WTC11 (cell line): Measurements from ENCODE around the gene ATP13A1. TPM values are rescaled to one million over a fixed set of nuclear protein-coding genes. Genes with fewer than 3 reads are reported as not detected.

Experiments used
- ATAC-seq: fragments of 200-7000 bp; cut with Tn5 transposase; 2 replicates; pipeline ENCODE4 v1.10.0; 2021; ENCODE audit warnings: mild to moderate bottlenecking, moderate library complexity
- CTCF ChIA-PET: fragments of 300-600 bp; sonication (Branson Sonifier 250); formaldehyde crosslinking; loops from one replicate; lab custom pipeline; 2021; ENCODE audit warnings: antibody characterized with exemption; lab: Charles Lee
- POLR2A ChIA-PET: fragments of 350-600 bp; sonication (Branson Sonifier 250); formaldehyde crosslinking; loops from one replicate; lab custom pipeline; 2021; ENCODE audit warnings: antibody characterized with exemption; lab: Charles Lee
- DNase-seq: peaks from one replicate; pipeline ENCODE4 v3.0.0; 2021; ENCODE audit warnings: low spot score
- H3K27ac Mint-ChIP-seq: 2 replicates; pipeline ENCODE4 v1.8.0; 2021; ENCODE audit warnings: mixed read lengths
- H3K27me3 Mint-ChIP-seq: 2 replicates; pipeline ENCODE4 v1.8.0; 2021; ENCODE audit warnings: low read depth, mild to moderate bottlenecking, moderate library complexity, mixed read lengths
- H3K36me3 Mint-ChIP-seq: 2 replicates; pipeline ENCODE4 v1.8.0; 2021; ENCODE audit warnings: mixed read lengths
- H3K4me1 Mint-ChIP-seq: 2 replicates; pipeline ENCODE4 v1.8.0; 2022; ENCODE audit warnings: mixed read lengths
- H3K4me3 Mint-ChIP-seq: 2 replicates; pipeline ENCODE4 v1.8.0; 2021; ENCODE audit warnings: mild to moderate bottlenecking, moderate library complexity, mixed read lengths
- H3K9me3 Mint-ChIP-seq: 2 replicates; pipeline ENCODE4 v1.8.0; 2021; ENCODE audit warnings: mixed read lengths
- CBFB ChIP-seq: sonication (generic); formaldehyde crosslinking; IDR thresholded peaks from 2 replicates; pipeline ENCODE4 v1.8.1; 2022; ENCODE audit warnings: mild to moderate bottlenecking, low read depth, missing genetic modification reagents
- CREM ChIP-seq: sonication (generic); formaldehyde crosslinking; IDR thresholded peaks from 2 replicates; pipeline ENCODE4 v1.8.1; 2022; ENCODE audit warnings: mild to moderate bottlenecking, missing genetic modification reagents, moderate library complexity
- E2F4 ChIP-seq: sonication (generic); formaldehyde crosslinking; IDR thresholded peaks from 2 replicates; pipeline ENCODE4 v1.8.1; 2022; ENCODE audit warnings: low read depth, mild to moderate bottlenecking, moderate library complexity, missing genetic modification reagents, borderline replicate concordance
- FOXJ3 ChIP-seq: sonication (generic); formaldehyde crosslinking; IDR thresholded peaks from 2 replicates; pipeline ENCODE4 v1.9.0; 2021; ENCODE audit warnings: missing genetic modification reagents, mild to moderate bottlenecking, borderline replicate concordance
- FOXP1 ChIP-seq: sonication (generic); formaldehyde crosslinking; IDR thresholded peaks from 2 replicates; pipeline ENCODE4 v1.8.0; 2022; ENCODE audit warnings: missing genetic modification reagents, mild to moderate bottlenecking, moderate library complexity, borderline replicate concordance
- GABPB1 ChIP-seq: sonication (generic); formaldehyde crosslinking; IDR thresholded peaks from 2 replicates; pipeline ENCODE4 v1.8.1; 2023; ENCODE audit warnings: mild to moderate bottlenecking, missing genetic modification reagents
- GRHL2 ChIP-seq: fragments of 250-450 bp; sonication (Bioruptor Pico); IDR thresholded peaks from 2 replicates; pipeline ENCODE4 v1.8.0; 2022; ENCODE audit warnings: mild to moderate bottlenecking, moderate library complexity; ENCODE audit not compliant: insufficient replicate concordance, severe bottlenecking
- IRF2 ChIP-seq: sonication (generic); formaldehyde crosslinking; IDR thresholded peaks from 2 replicates; pipeline ENCODE4 v1.8.0; 2022; ENCODE audit warnings: low read depth, missing genetic modification reagents, borderline replicate concordance
- JAZF1 ChIP-seq: fragments of 250-450 bp; sonication (Bioruptor Pico); IDR thresholded peaks from 2 replicates; pipeline ENCODE4 v1.9.0; 2021; ENCODE audit warnings: moderate library complexity, mild to moderate bottlenecking, inconsistent platforms
- MXD4 ChIP-seq: fragments of 250-450 bp; sonication (Bioruptor Pico); IDR thresholded peaks from 2 replicates; pipeline ENCODE4 v1.8.0; 2021; ENCODE audit warnings: mild to moderate bottlenecking, moderate library complexity, borderline replicate concordance
- MYBL2 ChIP-seq: sonication (generic); formaldehyde crosslinking; IDR thresholded peaks from 2 replicates; pipeline ENCODE4 v1.8.1; 2023; ENCODE audit warnings: mild to moderate bottlenecking, moderate library complexity, missing genetic modification reagents
- NR2C2 ChIP-seq: sonication (generic); formaldehyde crosslinking; IDR thresholded peaks from 2 replicates; pipeline ENCODE4 v1.8.0; 2022; ENCODE audit warnings: mild to moderate bottlenecking, missing genetic modification reagents
- RELA ChIP-seq: sonication (generic); formaldehyde crosslinking; IDR thresholded peaks from 2 replicates; pipeline ENCODE4 v1.8.1; 2022; ENCODE audit warnings: missing genetic modification reagents, mild to moderate bottlenecking, borderline replicate concordance
- SMAD3 ChIP-seq: sonication (generic); formaldehyde crosslinking; IDR thresholded peaks from 2 replicates; pipeline ENCODE4 v1.8.0; 2022; ENCODE audit warnings: missing genetic modification reagents, mild to moderate bottlenecking, borderline replicate concordance
- TCF7 ChIP-seq: sonication (generic); formaldehyde crosslinking; IDR thresholded peaks from 2 replicates; pipeline ENCODE4 v1.8.0; 2022; ENCODE audit warnings: mild to moderate bottlenecking, low read depth, missing genetic modification reagents, moderate library complexity
- TEAD4 ChIP-seq: sonication (generic); formaldehyde crosslinking; IDR thresholded peaks from 2 replicates; pipeline ENCODE4 v1.8.0; 2022; ENCODE audit warnings: mild to moderate bottlenecking, missing genetic modification reagents
- TP53 ChIP-seq: sonication (generic); formaldehyde crosslinking; IDR thresholded peaks from 2 replicates; pipeline ENCODE4 v1.8.1; 2023; ENCODE audit warnings: mild to moderate bottlenecking, missing genetic modification reagents
- ZNF396 ChIP-seq: fragments of 250-450 bp; sonication (Bioruptor Pico); IDR thresholded peaks from 2 replicates; pipeline ENCODE4 v1.8.0; 2021; ENCODE audit warnings: mild to moderate bottlenecking, moderate library complexity, borderline replicate concordance
- total RNA-seq: library from RNA; stranded (reverse); gene quantifications from 3 replicates; pipeline ENCODE4 v1.2.3, GENCODE V29; 2021
- TF ChIP-seq, protein P1 (sequence below): sonication (generic); formaldehyde crosslinking; IDR thresholded peaks from 2 replicates; pipeline ENCODE4 v1.8.0; 2022; ENCODE audit warnings: mild to moderate bottlenecking, missing genetic modification reagents
- TF ChIP-seq, protein P2 (sequence below): sonication (generic); formaldehyde crosslinking; IDR thresholded peaks from 2 replicates; pipeline ENCODE4 v1.8.1; 2023; ENCODE audit warnings: mild to moderate bottlenecking, missing genetic modification reagents, borderline replicate concordance
- TF ChIP-seq, protein P3 (sequence below): sonication (generic); formaldehyde crosslinking; IDR thresholded peaks from 2 replicates; pipeline ENCODE4 v1.8.1; 2023; ENCODE audit warnings: mild to moderate bottlenecking, missing genetic modification reagents, moderate library complexity

The ATP13A1 gene
- total RNA-seq, 1 experiment from 2014 or later = 82.6 TPM

DNA sequence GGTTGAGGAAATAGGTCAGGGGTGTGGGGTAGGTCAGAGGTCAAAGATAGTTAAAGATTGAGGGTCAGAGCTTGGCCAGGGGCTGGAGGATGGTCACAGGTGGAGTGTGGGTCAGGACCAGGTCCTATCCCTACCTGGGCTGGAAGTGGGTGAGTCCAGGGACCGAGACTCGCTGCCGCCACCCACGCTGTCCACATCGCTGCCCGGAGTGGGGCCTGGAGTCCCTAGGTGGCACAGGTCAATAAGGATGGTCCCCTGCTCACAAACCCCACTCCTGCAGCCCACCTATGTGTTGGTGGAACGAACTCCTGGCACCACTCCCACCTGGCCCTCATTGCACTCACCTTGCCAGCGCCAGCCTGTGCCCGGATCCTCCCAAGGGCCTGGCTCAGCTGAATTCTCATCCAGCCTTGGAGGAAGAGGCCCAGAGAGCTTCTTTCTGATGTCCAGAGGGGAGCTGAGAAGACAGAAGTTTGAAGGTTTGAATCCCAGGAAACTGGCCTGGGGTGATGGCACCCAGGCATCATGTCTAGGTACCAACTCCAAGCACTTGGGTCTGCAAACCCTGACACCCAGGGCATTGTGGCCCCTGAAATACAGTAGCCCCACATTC lies 26.8 kb downstream of the ATP13A1 start:
- POLR2A ChIA-PET = interaction anchor here (1.3 kb wide), 1 partner anchor 28 kb away, joined by 3 read pairs; no protein-coding TSS in a partner anchor
- TF ChIP-seq TEAD4 (CRISPR knock-in tag) = no peak
- no peak for TF ChIP-seq FOXP1 (CRISPR knock-in tag)
- TF ChIP-seq, protein P1, sequence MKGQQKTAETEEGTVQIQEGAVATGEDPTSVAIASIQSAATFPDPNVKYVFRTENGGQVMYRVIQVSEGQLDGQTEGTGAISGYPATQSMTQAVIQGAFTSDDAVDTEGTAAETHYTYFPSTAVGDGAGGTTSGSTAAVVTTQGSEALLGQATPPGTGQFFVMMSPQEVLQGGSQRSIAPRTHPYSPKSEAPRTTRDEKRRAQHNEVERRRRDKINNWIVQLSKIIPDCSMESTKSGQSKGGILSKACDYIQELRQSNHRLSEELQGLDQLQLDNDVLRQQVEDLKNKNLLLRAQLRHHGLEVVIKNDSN (CRISPR knock-in tag) = no peak
- TF ChIP-seq E2F4 (CRISPR knock-in tag) = no peak
- no peak for TF ChIP-seq MYBL2 (CRISPR knock-in tag)
- no peak for TF ChIP-seq CREM (CRISPR knock-in tag)
- TF ChIP-seq GRHL2 (CRISPR knock-in tag) = no peak
- no peak for TF ChIP-seq CBFB (CRISPR knock-in tag)
- no peak for TF ChIP-seq TP53
- TF ChIP-seq JAZF1 (CRISPR knock-in tag) = no peak
- TF ChIP-seq, protein P2, sequence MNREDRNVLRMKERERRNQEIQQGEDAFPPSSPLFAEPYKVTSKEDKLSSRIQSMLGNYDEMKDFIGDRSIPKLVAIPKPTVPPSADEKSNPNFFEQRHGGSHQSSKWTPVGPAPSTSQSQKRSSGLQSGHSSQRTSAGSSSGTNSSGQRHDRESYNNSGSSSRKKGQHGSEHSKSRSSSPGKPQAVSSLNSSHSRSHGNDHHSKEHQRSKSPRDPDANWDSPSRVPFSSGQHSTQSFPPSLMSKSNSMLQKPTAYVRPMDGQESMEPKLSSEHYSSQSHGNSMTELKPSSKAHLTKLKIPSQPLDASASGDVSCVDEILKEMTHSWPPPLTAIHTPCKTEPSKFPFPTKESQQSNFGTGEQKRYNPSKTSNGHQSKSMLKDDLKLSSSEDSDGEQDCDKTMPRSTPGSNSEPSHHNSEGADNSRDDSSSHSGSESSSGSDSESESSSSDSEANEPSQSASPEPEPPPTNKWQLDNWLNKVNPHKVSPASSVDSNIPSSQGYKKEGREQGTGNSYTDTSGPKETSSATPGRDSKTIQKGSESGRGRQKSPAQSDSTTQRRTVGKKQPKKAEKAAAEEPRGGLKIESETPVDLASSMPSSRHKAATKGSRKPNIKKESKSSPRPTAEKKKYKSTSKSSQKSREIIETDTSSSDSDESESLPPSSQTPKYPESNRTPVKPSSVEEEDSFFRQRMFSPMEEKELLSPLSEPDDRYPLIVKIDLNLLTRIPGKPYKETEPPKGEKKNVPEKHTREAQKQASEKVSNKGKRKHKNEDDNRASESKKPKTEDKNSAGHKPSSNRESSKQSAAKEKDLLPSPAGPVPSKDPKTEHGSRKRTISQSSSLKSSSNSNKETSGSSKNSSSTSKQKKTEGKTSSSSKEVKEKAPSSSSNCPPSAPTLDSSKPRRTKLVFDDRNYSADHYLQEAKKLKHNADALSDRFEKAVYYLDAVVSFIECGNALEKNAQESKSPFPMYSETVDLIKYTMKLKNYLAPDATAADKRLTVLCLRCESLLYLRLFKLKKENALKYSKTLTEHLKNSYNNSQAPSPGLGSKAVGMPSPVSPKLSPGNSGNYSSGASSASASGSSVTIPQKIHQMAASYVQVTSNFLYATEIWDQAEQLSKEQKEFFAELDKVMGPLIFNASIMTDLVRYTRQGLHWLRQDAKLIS (CRISPR knock-in tag) = no peak
- TF ChIP-seq MXD4 (CRISPR knock-in tag) = no peak
- no peak for TF ChIP-seq IRF2 (CRISPR knock-in tag)
- H3K27ac Mint-ChIP-seq = no peak overlapping the region
- CTCF ChIA-PET = interaction anchor here (0.6 to 1.6 kb wide), 4 partner anchors 9 to 82 kb away, joined by 4 to 10 read pairs (median 6); partner anchors contain the start of gene LPAR2
- H3K4me1 Mint-ChIP-seq = peaks cover 3% of the 10 kb centered on the region; the same call in 1 of the 2 replicates
- H3K36me3 Mint-ChIP-seq = peaks cover 19% of the 10 kb centered on the region
- H3K9me3 Mint-ChIP-seq = no peaks in the 10 kb centered on the region
- H3K4me3 Mint-ChIP-seq = peak overlapping the region; percentile 35; the same call in 1 of the 2 replicates
- no peak for DNase-seq
- no peak for ATAC-seq
- peaks cover 2% of the 10 kb centered on the region; the same call in 1 of the 2 replicates for H3K27me3 Mint-ChIP-seq

GRCh38 chr19:19635313-19635702 lies 28.2 kb downstream of the ATP13A1 start:
- POLR2A ChIA-PET = no interaction called here

More at GRCh38 chr19:19635313-19635702, 28.2 kb downstream of the ATP13A1 start:
- Mint-ChIP-seq H3K27me3 (peaks cover 2% of the 10 kb centered on the region; the same call in 1 of the 2 replicates), H3K36me3 (peaks cover 19% of the 10 kb centered on the region), H3K27ac (no peak overlapping the region), H3K9me3 (no peaks in the 10 kb centered on the region), H3K4me3 (no peak overlapping the region), H3K4me1 (peaks cover 3% of the 10 kb centered on the region; the same call in 1 of the 2 replicates)
- CTCF ChIA-PET = interaction anchor here (0.8 kb wide), 1 partner anchor 8 kb away, joined by 3 read pairs; the partner anchor contains the start of gene GMIP
- TF ChIP-seq, protein P1 (CRISPR knock-in tag) = no peak
- TF ChIP-seq NR2C2 (CRISPR knock-in tag) (no peak), SMAD3 (CRISPR knock-in tag) (no peak), GABPB1 (no peak), TCF7 (CRISPR knock-in tag) (no peak), MYBL2 (CRISPR knock-in tag) (no peak), FOXJ3 (CRISPR knock-in tag) (no peak), RELA (CRISPR knock-in tag) (no peak), ZNF396 (CRISPR knock-in tag) (no peak)
- TF ChIP-seq, protein P3, sequence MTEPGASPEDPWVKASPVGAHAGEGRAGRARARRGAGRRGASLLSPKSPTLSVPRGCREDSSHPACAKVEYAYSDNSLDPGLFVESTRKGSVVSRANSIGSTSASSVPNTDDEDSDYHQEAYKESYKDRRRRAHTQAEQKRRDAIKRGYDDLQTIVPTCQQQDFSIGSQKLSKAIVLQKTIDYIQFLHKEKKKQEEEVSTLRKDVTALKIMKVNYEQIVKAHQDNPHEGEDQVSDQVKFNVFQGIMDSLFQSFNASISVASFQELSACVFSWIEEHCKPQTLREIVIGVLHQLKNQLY (CRISPR knock-in tag) = no peak
- DNase-seq = no peak
- no peak for ATAC-seq
